DMS 273 (cell line): ENCODE data around the gene TMED6.
"Not testable (repeated sequence)": the region's sequence is repeated elsewhere in the genome, so short reads cannot be mapped to it uniquely, and the experiment has no call there.

Experiments used
- DNase-seq: peaks from one replicate; lab custom pipeline; 2025; ENCODE audit not compliant: unreplicated experiment; lab: John Stamatoyannopoulos, UW

The TMED6 gene

GRCh38 chr16:69306031-69306430 lies 45.6 kb downstream of the TMED6 start:
- DNase-seq = peak; percentile 37

GRCh38 chr16:69302301-69302700 lies 49.3 kb downstream of the TMED6 start:
- DNase-seq = no peak

GRCh38 chr16:69301861-69302260 lies 49.7 kb downstream of the TMED6 start:
- no peak for DNase-seq

GRCh38 chr16:69301187-69301586 lies 50.4 kb downstream of the TMED6 start:
- DNase-seq = no peak

GRCh38 chr16:69298261-69298660 lies 53.3 kb downstream of the TMED6 start:
- no peak for DNase-seq

GRCh38 chr16:69296771-69297170 lies 54.8 kb downstream of the TMED6 start:
- DNase-seq = not testable (repeated sequence)

- no peak for DNase-seq
These were observed 57.5 kb downstream of the TMED6 start for GRCh38 chr16:69294051-69294450.

GRCh38 chr16:69293401-69293800 lies 58.2 kb downstream of the TMED6 start:
- peak; percentile 17 for DNase-seq
